Stimulated activated CD4-positive, alpha-beta T cell treated with anti-CD3 and anti-CD28 coated beads, TNF-alpha, amount 100 ng/mL, for 48 hours (primary cell): Measurements from ENCODE around the gene WIZ.
A peak's percentile ranks its signal among the peaks of the same experiment; 100 is the strongest.

Experiments used
- DNase-seq, 3 donors: peaks; one replicate each; pipeline ENCODE4 v3.0.0-alpha.2; 2020; ENCODE audit warnings: low read depth in 3 of 3

Gene WIZ

GRCh38 chr19:15378534-15379082 lies 71.1 kb downstream of the WIZ start:
- DNase-seq: peak; percentile 32 to 37 (median 37)

- DNase-seq: no peak
Observed at GRCh38 chr19:15374796-15375440, 74.8 kb downstream of the WIZ start.

- DNase-seq: no peak
Observed at GRCh38 chr19:15374105-15374651, 75.6 kb downstream of the WIZ start.

GRCh38 chr19:15373644-15374043 lies 76.1 kb downstream of the WIZ start:
- no peak for DNase-seq

- no peak for DNase-seq
Observed at GRCh38 chr19:15372891-15373301, 76.9 kb downstream of the WIZ start.

- DNase-seq: peak in 1 of 3 donors; percentile 20
Observed at GRCh38 chr19:15372470-15372869, 77.3 kb downstream of the WIZ start.

GRCh38 chr19:15371786-15372380 lies 77.9 kb downstream of the WIZ start:
- no peak for DNase-seq

- no peak for DNase-seq
Observed at GRCh38 chr19:15371119-15371518, 78.6 kb downstream of the WIZ start.
